HEK293 (cell line): ENCODE results near the gene GIMAP5.

Source experiments
- ELK4 ChIP-seq: IDR thresholded peaks from 2 replicates; pipeline ENCODE4 v1.6.1; 2011; ENCODE audit warnings: mild to moderate bottlenecking, low read depth, low read length, borderline replicate concordance
- GFI1B ChIP-seq: fragments of 450-650 bp; formaldehyde crosslinking; IDR thresholded peaks from 2 replicates; pipeline ENCODE4 v1.5.1; 2016; ENCODE audit warnings: missing biosample characterization, missing genetic modification characterization
- GLI4 ChIP-seq: fragments of 450-650 bp; formaldehyde crosslinking; IDR thresholded peaks from 2 replicates; pipeline ENCODE4 v1.5.1; 2016; ENCODE audit warnings: missing biosample characterization, missing genetic modification characterization
- HIC1 ChIP-seq: fragments of 450-650 bp; formaldehyde crosslinking; IDR thresholded peaks from 2 replicates; pipeline ENCODE4 v1.5.1; 2016; ENCODE audit warnings: missing biosample characterization, missing genetic modification characterization
- KLF1 ChIP-seq: fragments of 450-650 bp; formaldehyde crosslinking; IDR thresholded peaks from 2 replicates; pipeline ENCODE4 v1.5.1; 2016; ENCODE audit warnings: missing biosample characterization, missing genetic modification characterization
- KLF7 ChIP-seq: fragments of 450-650 bp; formaldehyde crosslinking; IDR thresholded peaks from 2 replicates; pipeline ENCODE4 v1.5.1; 2016; ENCODE audit warnings: missing biosample characterization, missing genetic modification characterization, borderline replicate concordance
- PRDM1 ChIP-seq: fragments of 450-650 bp; formaldehyde crosslinking; IDR thresholded peaks from 2 replicates; pipeline ENCODE4; 2016; ENCODE audit warnings: missing biosample characterization, missing genetic modification characterization
- SALL2 ChIP-seq: fragments of 450-650 bp; formaldehyde crosslinking; IDR thresholded peaks from 2 replicates; pipeline ENCODE4 v1.5.0; 2017; ENCODE audit warnings: missing biosample characterization, mild to moderate bottlenecking, missing genetic modification characterization, borderline replicate concordance
- SCRT2 ChIP-seq: fragments of 450-650 bp; formaldehyde crosslinking; IDR thresholded peaks from 2 replicates; pipeline ENCODE4 v1.5.1; 2016; ENCODE audit warnings: missing biosample characterization, missing genetic modification characterization
- ZBTB7A ChIP-seq: fragments of 450-650 bp; formaldehyde crosslinking; IDR thresholded peaks from 2 replicates; pipeline ENCODE4 v1.5.1; 2016; ENCODE audit warnings: low read depth, missing biosample characterization, missing genetic modification characterization
- ZFHX2 ChIP-seq: fragments of 450-650 bp; formaldehyde crosslinking; conservative IDR thresholded peaks from 2 replicates; pipeline ENCODE4 v1.5.1; 2016; ENCODE audit warnings: missing biosample characterization, missing genetic modification characterization
- ZFP3 ChIP-seq: fragments of 450-650 bp; formaldehyde crosslinking; IDR thresholded peaks from 2 replicates; pipeline ENCODE4 v1.5.1; 2016; ENCODE audit warnings: low read depth, missing biosample characterization, missing genetic modification characterization
- ZFP37 ChIP-seq: fragments of 450-650 bp; formaldehyde crosslinking; IDR thresholded peaks from 2 replicates; pipeline ENCODE4 v1.5.1; 2016; ENCODE audit warnings: missing biosample characterization, missing genetic modification characterization
- ZNF133 ChIP-seq: fragments of 450-650 bp; formaldehyde crosslinking; IDR thresholded peaks from 2 replicates; pipeline ENCODE4 v1.5.1; 2016; ENCODE audit warnings: missing biosample characterization, missing genetic modification characterization
- ZNF146 ChIP-seq: fragments of 450-650 bp; formaldehyde crosslinking; IDR thresholded peaks from 2 replicates; pipeline ENCODE4 v1.5.1; 2016; ENCODE audit warnings: missing biosample characterization, missing genetic modification characterization
- ZNF175 ChIP-seq: fragments of 450-650 bp; formaldehyde crosslinking; IDR thresholded peaks from 2 replicates; pipeline ENCODE4 v1.5.1; 2016; ENCODE audit warnings: missing biosample characterization, missing genetic modification characterization
- ZNF26 ChIP-seq: fragments of 450-650 bp; formaldehyde crosslinking; IDR thresholded peaks from 2 replicates; pipeline ENCODE4 v1.5.1; 2016; ENCODE audit warnings: missing biosample characterization, missing genetic modification characterization
- ZNF335 ChIP-seq: fragments of 450-650 bp; formaldehyde crosslinking; conservative IDR thresholded peaks from 2 replicates; pipeline ENCODE4 v1.5.1; 2016; ENCODE audit warnings: missing biosample characterization, missing genetic modification characterization
- ZNF341 ChIP-seq: fragments of 450-650 bp; formaldehyde crosslinking; IDR thresholded peaks from 2 replicates; pipeline ENCODE4; 2016; ENCODE audit warnings: low read depth, missing biosample characterization, missing genetic modification characterization
- ZNF391 ChIP-seq: fragments of 450-650 bp; formaldehyde crosslinking; IDR thresholded peaks from 2 replicates; pipeline ENCODE4 v1.5.1; 2016; ENCODE audit warnings: low read depth, missing biosample characterization, missing genetic modification characterization, borderline replicate concordance
- ZNF416 ChIP-seq: fragments of 450-650 bp; formaldehyde crosslinking; IDR thresholded peaks from 2 replicates; pipeline ENCODE4 v1.5.1; 2016; ENCODE audit warnings: missing biosample characterization, missing genetic modification characterization
- ZNF488 ChIP-seq: fragments of 450-650 bp; formaldehyde crosslinking; IDR thresholded peaks from 2 replicates; pipeline ENCODE4 v1.5.1; 2016; ENCODE audit warnings: missing biosample characterization, missing genetic modification characterization
- ZNF501 ChIP-seq: fragments of 450-650 bp; formaldehyde crosslinking; IDR thresholded peaks from 2 replicates; pipeline ENCODE4 v1.5.1; 2016; ENCODE audit warnings: missing biosample characterization, missing genetic modification characterization
- ZNF560 ChIP-seq: fragments of 450-650 bp; formaldehyde crosslinking; IDR thresholded peaks from 2 replicates; pipeline ENCODE4 v1.5.1; 2017; ENCODE audit warnings: missing biosample characterization, missing genetic modification characterization, borderline replicate concordance
- ZNF585B ChIP-seq: fragments of 450-650 bp; formaldehyde crosslinking; IDR thresholded peaks from 2 replicates; pipeline ENCODE4 v1.5.1; 2016; ENCODE audit warnings: missing biosample characterization, missing genetic modification characterization
- ZNF623 ChIP-seq: fragments of 450-650 bp; formaldehyde crosslinking; IDR thresholded peaks from 2 replicates; pipeline ENCODE4 v1.5.1; 2016; ENCODE audit warnings: missing biosample characterization, missing genetic modification characterization
- ZNF670 ChIP-seq: fragments of 450-650 bp; formaldehyde crosslinking; IDR thresholded peaks from 2 replicates; pipeline ENCODE4 v1.5.1; 2016; ENCODE audit warnings: missing biosample characterization, missing genetic modification characterization, low read depth
- ZNF777 ChIP-seq: fragments of 450-650 bp; formaldehyde crosslinking; IDR thresholded peaks from 2 replicates; pipeline ENCODE4 v1.5.1; 2017; ENCODE audit warnings: missing biosample characterization, missing genetic modification characterization, borderline replicate concordance
- ZNF791 ChIP-seq: fragments of 450-650 bp; formaldehyde crosslinking; IDR thresholded peaks from 2 replicates; pipeline ENCODE4 v1.5.1; 2016; ENCODE audit warnings: missing biosample characterization, missing genetic modification characterization

GIMAP5 gene

GRCh38 chr7:150788474-150789269, 51.5 kb downstream of the GIMAP5 start (continued):
- TF ChIP-seq KLF7 (tag by site-specific recombination) (no peak), PRDM1 (tag by site-specific recombination) (no peak), ZNF26 (tag by site-specific recombination) (no peak), KLF1 (tag by site-specific recombination) (no peak), SCRT2 (no peak), GFI1B (tag by site-specific recombination) (no peak), HIC1 (tag by site-specific recombination) (peak; percentile 71; the same call in 1 of the 2 replicates), ZNF175 (no peak), ZNF335 (tag by site-specific recombination) (peak; percentile 1), ZFP37 (no peak; the same call in 1 of the 2 replicates), ELK4 (no peak), ZNF585B (no peak), ZNF777 (tag by site-specific recombination) (no peak), ZNF791 (tag by site-specific recombination) (no peak), ZBTB7A (tag by site-specific recombination) (no peak), ZNF623 (tag by site-specific recombination) (no peak), ZNF670 (tag by site-specific recombination) (no peak), ZNF488 (no peak), ZNF416 (tag by site-specific recombination) (no peak), ZNF133 (tag by site-specific recombination) (no peak), ZFP3 (tag by site-specific recombination) (no peak), ZNF501 (no peak), SALL2 (no peak), ZNF560 (no peak), ZNF341 (tag by site-specific recombination) (no peak), ZFHX2 (tag by site-specific recombination) (peak; percentile 27; the same call in 1 of the 2 replicates), ZNF391 (tag by site-specific recombination) (no peak), GLI4 (tag by site-specific recombination) (no peak), ZNF146 (tag by site-specific recombination) (no peak)
